Spleen (tissue), 7 donors: ENCODE data around the gene ZNF277.

Source experiments
- POLR2A ChIP-seq, 3 donors: fragments of 450-650 bp; IDR thresholded peaks; one replicate each; pipeline ENCODE4 v1.5.1; 2017; ENCODE audit warnings: antibody characterized with exemption in 3 of 3, mild to moderate bottlenecking in 1 of 3
- POLR2AphosphoS5 ChIP-seq, 3 donors: sonication (generic); formaldehyde crosslinking; IDR thresholded peaks; one replicate each; pipeline ENCODE4 v1.5.1; 2017; ENCODE audit warnings: antibody characterized with exemption in 3 of 3
- TF ChIP-seq, protein P1 (sequence below), 11 experiments: fragments of 200-600 bp in 7 of 11; fragments of 450-650 bp in 4 of 11; sonication (generic) in 4 of 11; IDR thresholded peaks in 8 of 11; conservative IDR thresholded peaks in 3 of 11; 1 replicate in 7 of 11; 2 replicates in 4 of 11; pipeline versions ENCODE4 v1.4.0 to v1.8.0; 2016 to 2021; ENCODE audit warnings: antibody characterized with exemption in 11 of 11, inconsistent platforms in 4 of 11, mild to moderate bottlenecking in 1 of 11
- donor health status: DM: no; HTN: no; CAD: no; lungs with moderate emphysema.
- donor health status: DM: no; HTN: no; CAD: no.
- donor health status: DM: no; HTN: no; CAD: no.

DNA sequence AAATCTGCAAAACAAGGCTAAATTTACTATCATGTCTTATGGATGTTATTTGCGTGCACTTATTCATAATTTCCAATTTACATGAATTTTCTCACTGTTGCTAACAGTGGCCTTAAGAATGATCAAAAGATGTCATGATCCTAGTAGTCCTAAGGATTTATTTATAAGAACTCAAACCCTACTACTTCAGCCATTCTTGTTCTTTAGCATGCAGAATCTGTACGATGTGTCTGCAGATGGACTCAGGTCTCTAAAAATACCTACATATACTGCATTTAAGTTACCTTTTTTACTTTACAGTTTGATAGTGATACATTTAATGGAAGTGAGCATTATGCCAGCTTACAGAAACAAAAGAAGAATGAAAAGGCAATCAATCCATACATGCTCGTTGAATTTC is 91.2 kb downstream of the ZNF277 start:
- TF ChIP-seq, protein P1, sequence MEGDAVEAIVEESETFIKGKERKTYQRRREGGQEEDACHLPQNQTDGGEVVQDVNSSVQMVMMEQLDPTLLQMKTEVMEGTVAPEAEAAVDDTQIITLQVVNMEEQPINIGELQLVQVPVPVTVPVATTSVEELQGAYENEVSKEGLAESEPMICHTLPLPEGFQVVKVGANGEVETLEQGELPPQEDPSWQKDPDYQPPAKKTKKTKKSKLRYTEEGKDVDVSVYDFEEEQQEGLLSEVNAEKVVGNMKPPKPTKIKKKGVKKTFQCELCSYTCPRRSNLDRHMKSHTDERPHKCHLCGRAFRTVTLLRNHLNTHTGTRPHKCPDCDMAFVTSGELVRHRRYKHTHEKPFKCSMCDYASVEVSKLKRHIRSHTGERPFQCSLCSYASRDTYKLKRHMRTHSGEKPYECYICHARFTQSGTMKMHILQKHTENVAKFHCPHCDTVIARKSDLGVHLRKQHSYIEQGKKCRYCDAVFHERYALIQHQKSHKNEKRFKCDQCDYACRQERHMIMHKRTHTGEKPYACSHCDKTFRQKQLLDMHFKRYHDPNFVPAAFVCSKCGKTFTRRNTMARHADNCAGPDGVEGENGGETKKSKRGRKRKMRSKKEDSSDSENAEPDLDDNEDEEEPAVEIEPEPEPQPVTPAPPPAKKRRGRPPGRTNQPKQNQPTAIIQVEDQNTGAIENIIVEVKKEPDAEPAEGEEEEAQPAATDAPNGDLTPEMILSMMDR (IDR thresholded peaks at IDR 0.05 in 8 of 11, conservative IDR thresholded peaks at IDR 0.05 in 3 of 11), result no peak
- TF ChIP-seq POLR2AphosphoS5 (IDR thresholded peaks at IDR 0.05), result no peak
- no peak for TF ChIP-seq POLR2A (IDR thresholded peaks at IDR 0.05)
